GM23248 (cell line): ENCODE measurements around the gene RIC8B.

ENCODE experiments used
- EZH2 ChIP-seq: fragments of 200-600 bp; sonication (generic); IDR thresholded peaks from 2 replicates; pipeline ENCODE4 v1.6.1; 2018; ENCODE audit warnings: antibody characterized with exemption, mild to moderate bottlenecking; ENCODE audit not compliant: insufficient read depth, poor library complexity, severe bottlenecking
- EZH2phosphoT487 ChIP-seq: fragments of 200-600 bp; sonication (generic); IDR thresholded peaks from 2 replicates; pipeline ENCODE4 v1.6.1; 2018; ENCODE audit warnings: antibody characterized with exemption, moderate library complexity, mild to moderate bottlenecking, low read depth; ENCODE audit not compliant: insufficient read depth

- no peak for TF ChIP-seq EZH2
- no peak for TF ChIP-seq EZH2phosphoT487
Measured at GRCh38 chr12:106774808-106775524, 484 bp downstream of the RIC8B start.
